GM12873 (cell line): ENCODE results near the gene C5orf63.

Experiments used
- TF ChIP-seq, protein P1 (sequence below): IDR thresholded peaks from 2 replicates; pipeline ENCODE4 v1.5.1; 2012; ENCODE audit warnings: low read depth, mild to moderate bottlenecking, moderate library complexity, low read length, control low read depth; ENCODE audit not compliant: insufficient read depth; ENCODE audit errors: missing control alignments

Gene C5orf63

DNA sequence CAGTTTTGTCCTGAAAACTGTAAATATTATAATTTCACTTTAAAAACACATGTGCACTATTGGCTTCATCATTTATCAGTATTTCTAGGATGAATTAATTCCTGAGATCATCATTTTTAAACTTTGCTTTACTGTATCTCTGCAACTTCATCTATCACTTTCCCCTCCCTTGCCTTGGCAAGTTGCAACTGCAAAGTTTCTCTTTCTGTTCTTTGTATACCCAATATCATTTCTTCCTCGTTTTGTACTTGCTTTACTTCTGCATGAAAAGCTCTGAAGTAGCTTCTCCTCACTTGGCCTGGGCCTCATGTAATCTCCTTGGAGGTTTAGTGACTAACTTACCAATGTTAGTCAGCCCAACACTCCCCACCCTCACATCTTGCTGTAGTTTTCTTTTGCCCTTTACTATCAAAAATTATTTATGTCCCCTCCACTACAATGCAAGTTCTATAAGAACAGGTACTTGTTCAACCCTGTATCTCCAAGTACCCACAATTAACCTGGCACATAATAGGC is 12.8 kb downstream of the C5orf63 start:
- TF ChIP-seq, protein P1, sequence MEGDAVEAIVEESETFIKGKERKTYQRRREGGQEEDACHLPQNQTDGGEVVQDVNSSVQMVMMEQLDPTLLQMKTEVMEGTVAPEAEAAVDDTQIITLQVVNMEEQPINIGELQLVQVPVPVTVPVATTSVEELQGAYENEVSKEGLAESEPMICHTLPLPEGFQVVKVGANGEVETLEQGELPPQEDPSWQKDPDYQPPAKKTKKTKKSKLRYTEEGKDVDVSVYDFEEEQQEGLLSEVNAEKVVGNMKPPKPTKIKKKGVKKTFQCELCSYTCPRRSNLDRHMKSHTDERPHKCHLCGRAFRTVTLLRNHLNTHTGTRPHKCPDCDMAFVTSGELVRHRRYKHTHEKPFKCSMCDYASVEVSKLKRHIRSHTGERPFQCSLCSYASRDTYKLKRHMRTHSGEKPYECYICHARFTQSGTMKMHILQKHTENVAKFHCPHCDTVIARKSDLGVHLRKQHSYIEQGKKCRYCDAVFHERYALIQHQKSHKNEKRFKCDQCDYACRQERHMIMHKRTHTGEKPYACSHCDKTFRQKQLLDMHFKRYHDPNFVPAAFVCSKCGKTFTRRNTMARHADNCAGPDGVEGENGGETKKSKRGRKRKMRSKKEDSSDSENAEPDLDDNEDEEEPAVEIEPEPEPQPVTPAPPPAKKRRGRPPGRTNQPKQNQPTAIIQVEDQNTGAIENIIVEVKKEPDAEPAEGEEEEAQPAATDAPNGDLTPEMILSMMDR: no peak

DNA sequence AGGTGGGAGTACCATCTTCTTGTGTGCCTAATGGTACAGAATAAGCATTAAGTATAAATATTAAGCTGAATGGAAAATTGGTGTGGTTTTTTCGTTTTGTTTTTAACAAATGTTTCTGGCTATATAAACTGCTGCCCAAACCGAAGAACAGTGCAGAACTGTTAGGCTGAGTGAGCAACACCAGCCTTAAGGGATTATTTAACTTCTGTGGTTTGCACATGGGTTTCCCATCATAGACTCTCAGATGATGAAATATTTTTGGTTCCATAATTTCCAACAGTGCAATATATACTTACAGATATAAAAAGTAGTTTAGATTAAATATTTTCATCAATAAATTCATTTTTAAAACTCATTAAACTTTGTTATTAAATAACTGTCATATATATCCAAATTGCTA is 16.4 kb downstream of the C5orf63 start:
- TF ChIP-seq, protein P1: no peak

DNA sequence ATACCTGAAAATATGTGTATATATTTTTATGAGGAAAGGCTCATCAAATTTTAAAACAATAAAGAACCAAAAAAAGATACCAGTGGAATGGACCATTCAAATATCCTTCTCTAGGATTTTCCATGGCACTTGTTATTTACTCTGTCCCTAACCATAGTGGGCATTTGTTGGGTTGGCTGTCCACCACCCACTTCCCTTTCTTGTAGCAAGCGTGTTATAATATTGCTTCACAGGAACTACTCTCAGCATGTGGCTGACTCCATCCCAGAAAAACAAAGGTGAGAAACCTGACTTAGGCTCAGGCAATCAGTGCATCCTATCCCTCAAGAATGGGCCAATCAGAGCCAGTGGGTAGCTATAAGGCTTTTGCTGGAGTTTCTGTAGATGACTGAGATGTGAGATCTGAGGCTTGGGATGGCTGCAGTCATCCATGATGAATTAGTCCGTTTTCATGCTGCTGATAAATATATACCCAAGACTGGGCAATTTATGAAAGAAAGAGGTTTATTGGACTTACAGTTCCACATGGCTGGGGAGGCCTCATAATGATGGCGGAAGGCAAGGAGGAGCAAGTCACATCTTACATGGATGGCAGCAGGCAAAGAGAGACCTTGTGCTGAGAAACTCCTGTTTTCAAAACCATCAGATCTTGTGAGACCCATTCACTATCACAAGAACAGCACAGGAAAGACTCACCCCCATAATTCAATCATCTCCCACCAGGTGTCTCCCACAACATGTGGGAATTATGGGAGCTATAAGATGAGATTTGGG is 17.2 kb downstream of the C5orf63 start:
- TF ChIP-seq, protein P1: no peak

DNA sequence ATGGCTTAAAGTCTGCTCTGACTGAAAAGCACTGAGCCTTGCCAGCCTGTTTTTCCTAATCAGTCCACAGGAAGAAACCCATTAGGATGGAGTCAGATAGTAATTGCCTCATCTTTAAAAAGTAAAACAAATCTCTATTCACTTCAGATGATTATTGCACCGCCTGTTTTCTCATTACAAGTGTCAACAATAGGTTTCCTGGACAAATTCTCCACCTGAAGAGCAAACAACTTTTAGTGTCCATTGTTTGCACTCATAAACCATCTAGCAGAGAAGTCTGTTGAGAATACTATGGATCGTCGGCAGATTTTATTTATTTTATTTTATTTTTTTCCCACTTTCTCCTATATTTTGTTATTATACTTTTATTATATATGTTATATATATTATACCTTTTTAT is 20.3 kb downstream of the C5orf63 start:
- TF ChIP-seq, protein P1: no peak

DNA sequence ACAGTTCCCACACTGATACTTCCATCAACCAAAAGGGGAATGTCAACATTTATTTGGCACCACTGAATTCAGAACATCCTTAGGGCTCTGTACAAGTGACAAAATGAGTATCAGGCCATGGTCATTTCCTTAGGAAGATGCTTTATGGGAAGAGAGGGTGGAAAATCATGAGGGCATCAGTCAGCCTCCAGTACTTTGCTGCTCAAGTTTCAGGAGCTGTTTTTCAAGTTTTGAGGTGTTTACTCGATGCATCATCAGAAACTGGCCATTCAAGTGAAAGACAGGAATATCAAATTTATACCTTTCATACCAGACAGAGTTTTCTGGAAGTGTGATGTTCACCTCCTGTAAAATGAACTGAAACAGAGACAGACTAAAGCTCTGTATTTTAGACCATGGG is 21.7 kb downstream of the C5orf63 start:
- TF ChIP-seq, protein P1: no peak

DNA sequence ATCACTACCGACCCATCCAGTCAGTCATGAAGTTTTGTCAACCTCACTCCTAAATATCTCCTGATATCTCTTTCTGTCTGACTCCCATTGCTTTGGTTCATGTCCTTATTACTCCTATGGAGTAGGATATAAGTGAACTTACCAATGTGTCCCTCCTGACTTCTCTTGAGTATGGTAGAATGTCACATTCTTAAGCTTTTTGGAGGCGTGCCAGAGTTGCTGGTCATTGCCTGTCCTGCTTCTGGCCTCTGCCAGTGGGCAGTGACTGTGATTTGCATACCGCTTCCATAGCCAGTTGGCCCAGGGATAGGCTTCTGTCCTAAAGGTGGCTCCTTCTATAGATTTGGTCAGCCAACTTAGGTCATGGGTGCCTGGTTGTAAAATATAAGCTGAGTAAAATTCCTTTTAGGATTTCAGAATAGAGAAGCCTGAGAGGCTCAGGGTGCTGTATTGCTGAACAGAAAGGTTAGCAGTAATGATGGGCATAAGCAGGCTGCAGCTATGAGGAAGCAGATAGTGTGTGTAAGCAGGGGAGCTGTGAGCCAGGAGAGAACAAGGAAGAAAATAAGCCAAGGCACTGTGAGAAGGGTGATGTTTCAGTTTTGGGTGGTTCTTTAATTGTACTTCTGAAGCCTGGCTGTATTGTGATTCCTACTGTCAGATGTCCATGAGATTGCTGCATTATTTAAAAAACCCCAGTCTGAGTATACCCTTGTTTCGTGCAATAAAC is 26.8 kb downstream of the C5orf63 start:
- TF ChIP-seq, protein P1: no peak

DNA sequence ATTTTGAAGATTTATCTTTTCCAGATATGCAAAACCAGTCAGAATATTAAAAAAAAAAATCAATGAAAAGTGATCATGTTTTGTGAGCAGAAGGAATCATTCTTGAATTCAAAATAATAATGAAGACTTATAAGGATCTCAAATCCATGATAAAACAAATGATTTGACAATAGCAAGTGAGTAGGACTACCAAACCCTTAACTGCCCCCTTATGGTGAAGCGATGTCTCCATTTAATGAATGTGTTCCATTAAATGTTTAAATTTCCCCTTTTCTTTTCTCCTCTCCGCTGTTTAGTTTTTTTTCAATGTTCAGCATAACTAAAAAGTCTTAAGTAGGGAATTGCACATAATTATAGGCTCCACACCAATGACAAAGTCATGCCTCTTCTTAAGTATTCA is 30.7 kb downstream of the C5orf63 start:
- TF ChIP-seq, protein P1: no peak
